ENCODE results near the gene TIMM44. TPM values are rescaled to one million over a fixed set of nuclear protein-coding genes. Genes with fewer than 3 reads are reported as not detected.

Gene TIMM44
- total and polyA plus RNA-seq, 11 donors, result 55.9 to 140 (median 72.9) TPM

GRCh38 chr19:7921967-7922835 lies 21.3 kb downstream of the TIMM44 start:
- Histone ChIP-seq H3K4me3 (peak overlapping the region in 4 of 12 donors; percentile 56 to 95 (median 62)), H3K27ac (peak overlapping the region in 1 of 12 donors; percentile 96), H3K9me3 (no peaks in the 10 kb centered on the region), H3K36me3 (peaks cover 0 to 27% (median 14%) of the 10 kb centered on the region in 9 donors), H3K4me1 (peaks cover 8 to 66% (median 39%) of the 10 kb centered on the region in 12 donors), H3K27me3 (peaks cover 0 to 23% (median 16%) of the 10 kb centered on the region in 9 donors)
- intact Hi-C loops (cut with DNase I), result loop anchor here in 4 of 10 donors (5.0 kb wide), 2 partner anchors 65 to 70 kb away; no protein-coding TSS in a partner anchor
- WGBS, 4 donors, result 92 to 96% (median 93%) methylated on average over 20 to 31 of the region's 31 CpGs
- ATAC-seq (no peak), DNase-seq (no peak)
- TF ChIP-seq CTCF (IDR thresholded peaks at IDR 0.05) (no peak), POLR2A (IDR thresholded peaks at IDR 0.05) (no peak)

DNA sequence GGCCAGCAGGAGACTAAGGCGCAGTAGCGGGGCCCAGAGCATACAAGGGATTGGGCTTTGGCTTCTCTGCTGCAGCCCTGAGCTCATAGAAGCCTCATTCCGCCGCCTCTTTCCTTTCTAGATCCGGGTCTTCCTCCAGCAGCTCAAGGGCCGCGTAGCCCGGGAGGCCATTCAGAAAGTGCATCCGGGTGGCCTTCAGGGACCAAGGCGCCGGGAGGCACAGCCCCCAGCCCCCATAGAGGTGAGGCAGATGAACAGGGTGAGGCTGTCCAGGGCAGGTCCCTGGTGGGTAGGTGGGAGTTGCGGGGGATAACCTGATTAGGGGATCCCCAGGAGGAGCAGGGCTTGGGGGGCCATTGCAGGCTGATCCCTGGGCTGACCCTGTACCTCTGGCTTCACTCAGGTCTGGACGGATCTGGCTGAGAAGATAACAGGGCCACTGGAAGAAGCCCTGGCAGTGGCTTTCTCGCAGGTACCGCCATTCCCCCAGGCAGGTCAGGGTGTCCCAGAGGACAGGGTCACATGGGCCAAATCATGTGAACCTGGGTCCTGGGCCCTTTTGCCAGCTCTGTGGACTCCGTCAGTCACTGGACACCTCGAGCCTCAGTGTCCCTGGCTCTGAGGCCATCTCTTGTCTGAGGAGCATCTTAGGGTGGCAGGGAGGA lies 22.0 kb downstream of the TIMM44 start:
- H3K27ac ChIP-seq, result peak overlapping the region in 11 of 12 donors; percentile 50 to 96 (median 83)
- WGBS, 4 donors, result 45 to 63% (median 55%) methylated on average over 12 to 17 of the region's 17 CpGs
- no peak for TF ChIP-seq POLR2A (IDR thresholded peaks at IDR 0.05)
- no peak for TF ChIP-seq CTCF (IDR thresholded peaks at IDR 0.05)
- peak overlapping the region; percentile 18 to 95 (median 60) for H3K4me3 ChIP-seq
- H3K9me3 ChIP-seq, result no peaks in the 10 kb centered on the region
- no peak for ATAC-seq
- H3K36me3 ChIP-seq, result peaks cover 0 to 19% (median 14%) of the 10 kb centered on the region in 9 donors
- intact Hi-C loops (cut with DNase I), result loop anchor here in 4 of 10 donors (5.0 kb wide), 2 partner anchors 64 to 69 kb away; no protein-coding TSS in a partner anchor
- H3K27me3 ChIP-seq, result peaks cover 4 to 30% (median 20%) of the 10 kb centered on the region in 9 donors
- peaks cover 8 to 66% (median 40%) of the 10 kb centered on the region in 12 donors for H3K4me1 ChIP-seq
- DNase-seq, result no peak

- Histone ChIP-seq H3K4me1 (peaks cover 8 to 66% (median 44%) of the 10 kb centered on the region in 12 donors), H3K27me3 (peaks cover 11 to 38% (median 27%) of the 10 kb centered on the region in 9 donors), H3K4me3 (peak overlapping the region; percentile 52 to 98 (median 79)), H3K27ac (peak overlapping the region; percentile 70 to 97 (median 90)), H3K36me3 (peaks cover 0 to 19% (median 14%) of the 10 kb centered on the region in 9 donors), H3K9me3 (no peaks in the 10 kb centered on the region)
- DNase-seq (peak; percentile 99 to 100 (median 100)), ATAC-seq (peak; percentile 83 to 91 (median 84))
- TF ChIP-seq CTCF (IDR thresholded peaks at IDR 0.05) (no peak), POLR2A (IDR thresholded peaks at IDR 0.05) (peak in 1 of 2 donors; percentile 47)
- intact Hi-C loops (cut with DNase I), result loop anchor here in 6 of 10 donors (1.0 to 5.0 kb wide), 3 partner anchors 17 to 68 kb away; partner anchors contain the start of gene MAP2K7 (in 2 of the 6)
- WGBS, 4 donors, result 1 to 3% (median 2%) methylated on average over 35 to 62 of the region's 62 CpGs
Observed at GRCh38 chr19:7920519-7921301, 22.8 kb downstream of the TIMM44 start.
